Bone marrow (tissue), 2 donors: Measurements from ENCODE around the gene PPP3R1.

Experiments
- DNase-seq, 2 donors: peaks; one replicate each; lab custom pipeline; 2025; lab: John Stamatoyannopoulos, UW

PPP3R1 gene

DNA sequence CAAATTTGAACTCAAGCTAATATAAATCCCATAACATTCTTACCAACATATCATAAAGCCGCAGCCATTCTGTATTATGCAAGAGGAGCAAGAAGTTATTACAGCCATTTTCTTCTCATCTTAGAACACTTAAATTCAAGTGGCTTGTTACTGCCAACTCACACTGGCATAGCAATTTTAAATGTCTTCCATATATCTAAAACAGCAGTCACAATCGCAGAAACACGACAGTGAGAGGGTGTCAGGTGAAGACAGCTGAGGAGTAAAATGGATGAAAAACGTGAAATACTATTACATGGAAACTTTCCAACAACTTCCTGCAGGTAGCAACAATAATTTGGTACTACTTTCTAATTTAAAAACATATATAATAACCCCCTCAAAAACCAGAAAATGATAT, 17.9 kb downstream of the PPP3R1 start:
- no peak for DNase-seq

DNA sequence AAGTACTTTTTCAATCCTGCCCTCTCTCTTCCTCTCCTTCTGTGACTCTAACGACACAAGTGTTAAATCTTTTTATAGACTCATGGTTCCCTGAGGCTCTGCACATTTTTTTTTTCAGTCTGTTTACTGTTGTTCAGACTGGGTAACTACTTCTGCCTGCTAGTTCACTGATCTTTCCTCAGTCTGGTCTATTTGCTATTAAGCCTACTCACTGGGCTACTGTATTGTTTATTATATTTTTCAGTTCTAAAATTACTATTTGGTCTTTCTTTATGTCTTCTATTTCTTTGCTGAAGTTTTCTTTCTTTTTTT, 21.3 kb downstream of the PPP3R1 start:
- peak in 1 of 2 donors; percentile 27 for DNase-seq

DNA sequence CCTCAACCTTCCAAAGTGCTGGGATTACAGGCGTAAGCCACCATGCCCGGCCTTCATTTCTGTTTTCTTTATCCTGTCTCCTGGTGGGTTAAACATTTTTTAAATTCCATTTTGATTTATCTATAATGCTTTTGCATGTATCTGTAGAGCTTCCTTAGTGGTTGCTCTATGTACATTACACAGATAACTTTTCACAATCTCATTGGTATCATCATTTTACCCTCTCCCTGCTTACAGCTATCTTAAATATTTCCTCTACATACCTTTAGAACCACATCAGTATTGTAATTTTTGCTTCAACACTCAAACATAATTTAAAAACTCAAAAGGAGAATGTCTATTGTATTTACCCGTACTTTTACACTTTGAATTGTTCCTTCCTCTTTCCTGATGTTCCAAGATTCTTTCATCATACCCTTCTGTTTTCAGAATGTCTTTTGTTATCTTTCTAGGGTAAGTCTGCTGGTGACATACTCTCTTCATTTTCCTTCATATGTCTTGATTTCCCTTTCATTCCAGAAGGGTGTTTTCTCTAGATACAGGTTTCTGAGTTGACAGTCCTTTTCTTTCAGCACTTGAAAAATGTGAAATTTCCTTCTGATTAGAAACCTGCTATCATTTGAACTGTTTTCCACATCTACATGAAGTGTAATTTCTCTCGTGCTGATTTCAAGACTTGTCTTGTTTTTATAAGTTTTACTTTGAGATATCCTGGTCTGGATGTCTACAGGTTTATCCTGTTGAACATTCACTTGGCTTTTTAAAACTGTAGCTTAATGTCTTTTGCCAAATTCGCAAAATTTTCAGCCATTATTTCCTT, 21.9 kb downstream of the PPP3R1 start:
- DNase-seq, result no peak

GRCh38 chr2:68226794-68227193, 25.5 kb downstream of the PPP3R1 start:
- no peak for DNase-seq

- peak in 1 of 2 donors; percentile 53 for DNase-seq
These were observed 27.2 kb downstream of the PPP3R1 start for GRCh38 chr2:68225119-68225632.

GRCh38 chr2:68223419-68223818, 28.9 kb downstream of the PPP3R1 start:
- DNase-seq, result no peak

- DNase-seq, result no peak
These were observed 30.0 kb downstream of the PPP3R1 start for GRCh38 chr2:68222287-68222686.

- no peak for DNase-seq
These were observed 33.9 kb downstream of the PPP3R1 start for GRCh38 chr2:68218343-68218901.

GRCh38 chr2:68217729-68218128, 34.6 kb downstream of the PPP3R1 start:
- DNase-seq, result no peak

DNA sequence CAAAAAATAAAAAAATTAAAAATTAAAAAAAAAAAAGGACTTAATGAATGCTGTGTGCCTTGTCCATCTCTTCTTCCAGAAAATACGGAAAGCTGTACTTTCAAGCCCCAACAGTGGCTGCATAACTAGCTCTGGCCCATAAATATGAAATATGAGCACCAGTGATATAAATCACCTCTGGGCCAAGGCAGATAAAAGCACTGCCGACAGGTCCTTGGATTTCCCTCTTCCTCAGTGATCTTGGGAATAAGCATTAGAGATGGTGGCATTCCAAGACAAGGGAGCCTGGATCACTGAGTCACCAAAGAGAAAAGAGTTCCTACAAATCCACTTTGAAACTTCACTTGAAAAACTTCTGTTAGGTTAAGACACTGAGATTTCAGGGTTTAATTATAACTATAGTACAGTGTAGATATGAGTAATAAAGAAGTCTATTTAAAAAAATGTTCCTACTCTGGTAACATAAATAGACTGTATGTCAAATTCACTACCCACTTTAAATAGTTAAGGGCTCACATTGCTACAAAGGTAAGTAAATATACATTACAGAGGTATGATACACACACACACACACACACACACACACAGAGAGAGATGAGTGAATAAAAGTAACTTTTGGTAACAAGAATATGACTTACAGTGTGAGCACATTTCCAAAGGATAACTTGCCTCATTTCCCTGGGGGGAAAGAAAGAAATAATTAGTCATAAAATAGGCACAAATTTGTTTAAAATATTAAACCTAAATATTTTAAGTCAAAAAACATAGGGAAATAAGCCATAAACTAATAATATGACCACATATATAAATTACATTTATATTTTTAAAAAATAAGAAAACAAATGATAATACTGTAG, 35.6 kb downstream of the PPP3R1 start:
- DNase-seq, result no peak

DNA sequence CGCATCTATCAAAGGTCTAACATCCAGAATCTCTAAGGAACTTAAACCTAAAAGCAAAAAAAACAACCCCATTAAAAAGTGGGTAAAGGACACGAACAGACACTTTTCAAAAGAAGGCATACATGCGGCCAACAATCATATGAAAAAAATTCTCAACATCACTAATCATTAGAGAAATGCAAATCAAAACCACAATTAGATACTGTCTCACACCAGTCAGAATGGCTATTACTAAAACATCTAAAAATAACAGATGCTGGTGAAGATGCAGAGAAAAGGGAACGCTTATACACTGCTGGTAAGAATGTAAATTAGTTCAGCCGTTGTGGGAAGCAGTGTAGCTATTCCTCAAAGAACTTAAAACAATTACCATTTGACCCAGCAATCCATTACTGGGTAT, 38.0 kb downstream of the PPP3R1 start:
- DNase-seq, result no peak

GRCh38 chr2:68206793-68207192, 45.5 kb downstream of the PPP3R1 start:
- peak in 1 of 2 donors; percentile 31 for DNase-seq

DNA sequence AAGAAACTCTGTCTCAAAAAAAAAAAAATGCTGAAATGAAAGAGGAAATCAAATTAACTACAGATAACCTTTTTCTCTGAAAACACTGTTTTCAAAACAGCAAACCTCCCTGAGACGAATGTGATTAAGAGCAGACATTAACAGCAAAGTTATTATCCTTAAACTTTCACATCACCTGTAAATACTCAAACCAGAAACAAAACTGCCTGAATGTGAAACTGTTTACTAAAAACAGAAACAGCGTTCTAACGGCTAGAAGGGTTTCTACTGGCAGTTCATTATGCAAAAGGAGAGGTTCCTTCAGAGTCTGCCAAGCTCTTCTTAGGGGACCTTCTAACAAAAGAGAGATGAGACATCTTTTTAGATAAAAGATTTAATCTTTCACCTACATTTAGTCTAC, 48.7 kb downstream of the PPP3R1 start:
- no peak for DNase-seq

DNA sequence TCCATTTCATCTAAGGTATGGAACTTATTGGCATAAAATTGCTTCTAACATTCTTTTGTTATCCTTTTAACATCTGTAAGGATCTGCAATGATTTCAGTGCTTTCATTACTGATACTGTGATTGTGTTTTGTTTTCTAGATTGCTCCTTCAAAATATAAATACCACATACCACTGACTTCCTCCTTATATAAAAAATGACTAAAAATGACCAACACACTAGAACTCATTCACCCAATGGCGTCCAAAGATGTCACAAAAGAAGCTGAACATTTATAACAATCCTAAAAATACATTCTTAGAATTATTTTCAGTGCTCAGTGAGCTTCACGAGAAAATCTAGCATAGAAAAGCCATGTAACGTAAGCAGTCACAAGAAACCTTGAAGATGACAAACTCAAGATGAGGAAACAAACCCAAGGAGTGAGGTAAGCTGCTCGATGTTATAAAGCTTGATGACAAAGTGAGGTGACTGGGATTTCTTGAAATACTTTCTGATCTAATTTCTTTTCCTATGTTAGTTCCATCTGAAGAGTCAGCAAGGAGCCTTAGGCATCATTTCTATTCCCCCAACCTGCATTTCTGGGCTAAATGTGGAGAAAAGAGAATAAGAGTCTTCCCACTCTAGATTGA, 52.1 kb downstream of the PPP3R1 start:
- DNase-seq, result no peak

DNA sequence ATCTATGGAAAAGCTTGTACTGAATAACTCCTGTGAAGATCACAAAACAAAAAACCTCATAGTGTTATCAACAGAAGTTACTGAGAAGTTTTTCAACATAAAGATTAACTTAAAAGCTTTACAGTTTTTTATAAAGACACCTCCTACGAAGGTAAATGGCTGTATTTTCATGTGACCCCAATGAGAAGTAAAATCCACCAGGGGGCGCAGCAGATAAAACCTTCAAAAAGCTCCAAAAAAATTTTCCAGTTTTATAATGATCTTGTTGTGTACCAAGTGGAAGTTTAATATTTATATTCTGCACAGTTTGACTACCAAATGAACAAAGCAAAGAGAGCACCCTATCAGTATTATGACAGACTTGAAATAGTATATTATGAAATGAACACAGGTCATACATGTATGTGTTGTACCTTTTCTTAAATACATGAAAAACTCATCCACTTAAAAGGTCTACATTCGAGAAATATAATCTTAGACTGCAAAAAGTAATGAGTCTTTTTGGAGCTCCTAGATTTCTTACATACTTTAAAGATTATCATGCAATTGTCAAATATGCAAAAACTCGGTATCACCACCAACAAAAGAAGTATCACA, 56.1 kb downstream of the PPP3R1 start:
- no peak for DNase-seq

DNA sequence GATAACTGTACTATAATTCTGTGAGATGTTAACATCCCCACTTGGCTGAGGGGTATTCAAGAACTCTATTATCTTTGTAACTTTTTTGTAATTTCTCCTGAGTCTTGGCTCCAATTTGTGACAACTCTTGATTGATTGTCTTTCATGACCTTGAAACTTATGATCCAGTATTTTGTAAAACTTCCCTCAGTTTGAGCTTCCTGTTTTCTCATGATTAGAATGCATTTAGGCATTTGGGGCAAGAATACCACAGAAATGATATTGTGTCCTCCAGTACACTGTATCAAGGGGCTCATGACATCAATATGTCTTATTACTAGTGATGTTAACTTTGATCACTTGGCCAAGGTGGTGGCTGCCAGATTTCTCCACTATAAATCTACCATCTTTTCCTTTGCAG, 57.2 kb downstream of the PPP3R1 start:
- DNase-seq, result no peak

DNA sequence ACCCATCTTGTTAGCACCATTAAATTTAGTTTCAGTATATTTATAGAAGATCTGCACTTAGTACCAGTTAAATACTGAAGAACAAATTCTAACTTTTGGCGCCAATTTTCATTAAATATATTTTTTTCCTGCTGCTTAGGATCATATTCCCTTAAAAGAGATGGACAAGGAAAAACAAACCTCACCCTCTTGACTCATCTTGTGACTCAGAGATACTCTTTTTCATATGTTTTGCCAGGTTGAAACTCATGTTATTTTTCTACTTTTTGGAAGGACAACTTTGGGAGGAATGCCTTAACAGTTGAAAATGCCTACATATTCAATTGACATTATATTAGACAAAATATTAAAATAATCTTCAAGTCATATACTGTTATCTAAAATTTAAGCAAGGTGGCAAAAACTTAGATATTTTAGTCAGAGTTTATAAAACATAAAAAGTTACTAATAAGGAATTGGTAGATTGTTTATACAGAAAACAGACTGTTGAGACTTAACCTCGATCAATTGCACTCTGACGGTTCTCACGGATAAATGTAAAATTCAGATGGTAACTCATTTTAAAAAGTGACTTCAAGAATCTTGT, 58.5 kb downstream of the PPP3R1 start:
- DNase-seq, result no peak

- DNase-seq, result no peak
These were observed 59.2 kb downstream of the PPP3R1 start for GRCh38 chr2:68193144-68193543.

DNA sequence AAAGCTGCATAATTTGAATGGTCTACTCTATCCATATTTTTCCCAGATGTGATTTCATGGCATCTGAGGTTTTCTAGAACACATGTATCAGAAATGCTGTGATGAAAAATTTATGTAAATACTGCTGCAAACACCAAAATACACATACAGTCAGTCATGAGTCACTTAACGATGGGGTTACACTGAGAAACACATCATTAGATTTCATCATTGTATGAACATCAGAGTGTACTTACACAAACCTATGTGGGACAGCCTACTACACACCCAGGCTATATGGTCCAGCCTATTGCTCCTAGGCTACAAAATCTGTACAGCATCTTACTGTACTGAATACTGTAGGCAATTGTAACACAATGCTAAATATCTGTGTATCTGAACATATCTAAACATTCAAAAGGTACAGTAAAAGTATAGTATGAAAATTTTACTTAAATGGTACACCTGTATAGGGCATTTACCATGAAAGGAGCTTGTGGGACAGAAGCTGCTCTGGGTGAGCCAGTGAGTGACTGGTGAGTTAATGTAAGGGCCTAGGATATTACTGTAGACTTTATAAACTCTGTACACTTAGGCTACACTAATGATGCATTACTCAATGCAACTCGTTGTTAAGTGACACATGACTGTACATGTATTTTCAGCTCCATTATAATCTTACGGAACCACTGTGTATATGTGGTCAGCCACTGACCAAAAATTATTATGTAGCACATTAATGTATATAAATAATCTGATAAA, 61.2 kb downstream of the PPP3R1 start:
- no peak for DNase-seq

- no peak for DNase-seq
These were observed 62.1 kb downstream of the PPP3R1 start for GRCh38 chr2:68189991-68190784.
